IMR-90 (cell line): ENCODE results near the gene DNAH3. TPM values are rescaled to one million over a fixed set of nuclear protein-coding genes. Genes with fewer than 3 reads are reported as not detected.

ENCODE experiments used
- ATAC-seq: fragments of 200-7000 bp; cut with Tn5 transposase; 2 replicates; pipeline ENCODE4 v1.9.1; 2020; ENCODE audit warnings: low read depth, mild to moderate bottlenecking, moderate library complexity
- BruUV-seq: library from RNA; stranded (reverse); fragments of 400-500 nt; replicated peaks from 2 replicates; lab custom pipeline; 2021; lab: Mats Ljungman, UMichigan
- CTCF ChIA-PET: fragments of 300-600 bp; formaldehyde crosslinking; extraction: SDS; loops from one replicate; lab custom pipeline; 2021; ENCODE audit warnings: antibody characterized with exemption; lab: Yijun Ruan, JAX
- POLR2A ChIA-PET: fragments of 300-600 bp; sonication (Branson Sonifier 250); formaldehyde crosslinking; loops from one replicate; lab custom pipeline; 2022; ENCODE audit warnings: antibody characterized with exemption; ENCODE audit not compliant: unreplicated experiment; lab: Charles Lee
- DNase-seq: peaks from one replicate; pipeline ENCODE4 v3.0.0; 2013
- H2AFZ ChIP-seq: replicated peaks from 2 replicates; pipeline ENCODE3; 2013; ENCODE audit warnings: low read length, mild to moderate bottlenecking; ENCODE audit not compliant: poor library complexity
- H2AK5ac ChIP-seq: 2 replicates; pipeline ENCODE4 v1.6.1; 2013; ENCODE audit warnings: low read depth, low read length, inconsistent platforms
- H2AK9ac ChIP-seq: replicated peaks from 2 replicates; pipeline ENCODE3; 2013; ENCODE audit warnings: mild to moderate bottlenecking, low read depth, low read length, moderate library complexity; ENCODE audit not compliant: poor library complexity
- H2BK120ac ChIP-seq: 2 replicates; pipeline ENCODE4 v1.6.1; 2013; ENCODE audit warnings: low read depth, low read length, inconsistent platforms
- H2BK15ac ChIP-seq: 3 replicates; pipeline ENCODE4 v1.6.1; 2013; ENCODE audit warnings: low read depth, low read length, inconsistent platforms
- H2BK20ac ChIP-seq: 2 replicates; pipeline ENCODE4 v1.6.1; 2013; ENCODE audit warnings: low read depth, mild to moderate bottlenecking, inconsistent platforms, low read length, moderate library complexity
- H2BK5ac ChIP-seq: 2 replicates; pipeline ENCODE4 v1.6.1; 2013; ENCODE audit warnings: mild to moderate bottlenecking, low read depth, low read length, inconsistent platforms; ENCODE audit not compliant: poor library complexity, severe bottlenecking
- H3K14ac ChIP-seq: replicated peaks from 2 replicates; pipeline ENCODE4 v1.6.1; 2013; ENCODE audit warnings: low read depth, low read length, inconsistent platforms
- H3K18ac ChIP-seq: 2 replicates; pipeline ENCODE4 v1.6.1; 2013; ENCODE audit warnings: low read depth, low read length, control low read depth
- H3K23ac ChIP-seq: 2 replicates; pipeline ENCODE4 v1.6.1; 2013; ENCODE audit warnings: low read depth, low read length, inconsistent platforms
- H3K27ac ChIP-seq: 2 replicates; pipeline ENCODE4 v1.5.1; 2013; ENCODE audit warnings: mild to moderate bottlenecking, control low read depth, low read length; ENCODE audit not compliant: insufficient read depth
- H3K27me3 ChIP-seq: 2 replicates; pipeline ENCODE4 v1.6.1; 2013; ENCODE audit warnings: low read length; ENCODE audit not compliant: control insufficient read depth, insufficient read depth
- H3K36me3 ChIP-seq: 2 replicates; pipeline ENCODE4 v1.6.1; 2013; ENCODE audit warnings: low read length, mixed read lengths; ENCODE audit not compliant: control insufficient read depth, insufficient read depth
- H3K4ac ChIP-seq: 2 replicates; pipeline ENCODE4 v1.6.1; 2013; ENCODE audit warnings: low read depth, low read length, inconsistent platforms
- H3K4me1 ChIP-seq: 2 replicates; pipeline ENCODE4 v1.6.1; 2013; ENCODE audit warnings: low read length, mixed read lengths; ENCODE audit not compliant: control insufficient read depth, insufficient read depth
- H3K4me2 ChIP-seq: 2 replicates; pipeline ENCODE4 v1.6.1; 2013; ENCODE audit warnings: low read depth, mild to moderate bottlenecking, control low read depth, low read length, moderate library complexity
- H3K4me3 ChIP-seq: 2 replicates; pipeline ENCODE4 v1.5.1; 2013; ENCODE audit warnings: low read depth, mild to moderate bottlenecking, control low read depth, low read length, moderate library complexity; ENCODE audit not compliant: insufficient read depth
- H3K56ac ChIP-seq: 2 replicates; pipeline ENCODE4 v1.6.1; 2013; ENCODE audit warnings: low read length, inconsistent platforms; ENCODE audit not compliant: insufficient read depth; ENCODE audit errors: extremely low read depth
- H3K79me1 ChIP-seq, 2 experiments: 2 replicates each; pipeline ENCODE4 v1.6.1; 2013; ENCODE audit warnings: low read length in 2 of 2, inconsistent platforms in 1 of 2, low read depth in 1 of 2
- H3K9ac ChIP-seq: 2 replicates; pipeline ENCODE4 v1.6.1; 2013; ENCODE audit warnings: low read depth, low read length, control low read depth
- H3K9me1 ChIP-seq: 2 replicates; pipeline ENCODE4 v1.6.1; 2013; ENCODE audit warnings: low read length, inconsistent platforms; ENCODE audit not compliant: insufficient read depth
- H3K9me3 ChIP-seq: 2 replicates; pipeline ENCODE4 v1.6.1; 2013; ENCODE audit warnings: low read length; ENCODE audit not compliant: control insufficient read depth, insufficient read depth
- H4K20me1 ChIP-seq: 2 replicates; pipeline ENCODE4 v1.6.1; 2013; ENCODE audit warnings: low read length, inconsistent platforms; ENCODE audit not compliant: insufficient read depth
- H4K5ac ChIP-seq: 2 replicates; pipeline ENCODE4 v1.6.1; 2013; ENCODE audit warnings: mild to moderate bottlenecking, low read depth, low read length, control low read depth
- H4K8ac ChIP-seq, 2 experiments: 2 replicates each; pipeline ENCODE4 v1.6.1; 2013; ENCODE audit warnings: low read depth in 2 of 2, low read length in 2 of 2, control low read depth in 1 of 2, inconsistent platforms in 1 of 2
- H4K91ac ChIP-seq: 2 replicates; pipeline ENCODE4 v1.6.1; 2013; ENCODE audit warnings: low read depth, low read length, inconsistent platforms; ENCODE audit not compliant: insufficient read depth
- BHLHE40 ChIP-seq: fragments of 150-350 bp; IDR thresholded peaks from 2 replicates; pipeline ENCODE4 v1.6.1; 2016; ENCODE audit warnings: mild to moderate bottlenecking, low read depth, low read length
- CEBPB ChIP-seq: IDR thresholded peaks from 2 replicates; pipeline ENCODE4 v1.6.1; 2012; ENCODE audit warnings: low read depth, low read length, improper control_type of control experiment
- CHD1 ChIP-seq: IDR thresholded peaks from 2 replicates; pipeline ENCODE4 v1.6.1; 2012; ENCODE audit warnings: low read depth, low read length, improper control_type of control experiment
- FOS ChIP-seq: fragments of 150-350 bp; IDR thresholded peaks from 2 replicates; pipeline ENCODE4 v1.6.1; 2016; ENCODE audit warnings: low read depth, low read length
- MAFK ChIP-seq: IDR thresholded peaks from 2 replicates; pipeline ENCODE4 v1.6.1; 2012; ENCODE audit warnings: low read depth, low read length, improper control_type of control experiment
- MAZ ChIP-seq: IDR thresholded peaks from 2 replicates; pipeline ENCODE4 v1.6.1; 2012; ENCODE audit warnings: low read depth, mild to moderate bottlenecking, low read length, improper control_type of control experiment, moderate library complexity, borderline replicate concordance
- MXI1 ChIP-seq: IDR thresholded peaks from 2 replicates; pipeline ENCODE4 v1.6.1; 2012; ENCODE audit warnings: low read depth, mild to moderate bottlenecking, low read length, moderate library complexity, borderline replicate concordance
- NFE2L2 ChIP-seq: fragments of 150-350 bp; IDR thresholded peaks from 2 replicates; pipeline ENCODE4 v1.6.1; 2016; ENCODE audit warnings: low read depth, mild to moderate bottlenecking, low read length
- POLR2A ChIP-seq: IDR thresholded peaks from 2 replicates; pipeline ENCODE4 v1.6.1; 2012; ENCODE audit warnings: mild to moderate bottlenecking, low read depth, low read length
- RAD21 ChIP-seq: IDR thresholded peaks from 2 replicates; pipeline ENCODE4 v1.6.1; 2012; ENCODE audit warnings: low read length, improper control_type of control experiment
- RCOR1 ChIP-seq: IDR thresholded peaks from 2 replicates; pipeline ENCODE4 v1.6.1; 2012; ENCODE audit warnings: mild to moderate bottlenecking, low read length, improper control_type of control experiment; ENCODE audit not compliant: insufficient replicate concordance
- RFX5 ChIP-seq: IDR thresholded peaks from 2 replicates; pipeline ENCODE4 v1.8.0; 2012; ENCODE audit warnings: low read depth, mild to moderate bottlenecking, low read length, moderate library complexity
- SMC3 ChIP-seq: fragments of 150-350 bp; IDR thresholded peaks from 2 replicates; pipeline ENCODE4 v1.6.1; 2016; ENCODE audit warnings: low read depth, mild to moderate bottlenecking, antibody characterized with exemption, low read length, moderate library complexity
- WGBS, 2 experiments: methylation state at CpG; one replicate each; pipeline versions ENCODE4 v1.1.5 to v1.1.7; 2013; ENCODE audit warnings: missing lambda C conversion rate in 2 of 2; ENCODE audit not compliant: insufficient read length in 1 of 2; ENCODE audit errors: extremely low coverage in 2 of 2; 5-methylcytosine and 5-hydroxymethylcytosine counted together
- dilution Hi-C: fragments of 300-500 bp; cut with HindIII; formaldehyde crosslinking; loops from one replicate; pipeline ENCODE4 v1.14.3; 2018; ENCODE audit warnings: low sequenced_read_pairs; ENCODE audit not compliant: unreplicated experiment
- in situ Hi-C: fragments of 300-500 bp; cut with MboI; formaldehyde crosslinking; loops from 3 replicates; pipeline ENCODE4 v1.14.3; 2019; ENCODE audit warnings: low sequenced_read_pairs, inconsistent platforms, mixed read lengths
- intact Hi-C: fragments of 100-400 bp; cut with micrococcal nuclease; formaldehyde crosslinking; loops from 2 replicates; pipeline ENCODE4 v1.10.0; 2022
- polyA plus RNA-seq, 3 experiments: library from polyadenylated mRNA; depleted of rRNA; stranded (reverse); fragments of >200 nt; gene quantifications; 2 replicates each; pipeline ENCODE4 v1.2.3, GENCODE V29; 2012; ENCODE audit warnings: low replicate concordance in 1 of 3
- total RNA-seq: library from RNA; depleted of rRNA; stranded (reverse); fragments of >200 nt; gene quantifications from 2 replicates; pipeline ENCODE4 v1.2.3, GENCODE V29; 2012
- TF ChIP-seq, protein P1 (sequence below): conservative IDR thresholded peaks from 2 replicates; pipeline ENCODE4 v1.5.1; 2012; ENCODE audit warnings: mild to moderate bottlenecking, low read depth, low read length, improper control_type of control experiment
- TF ChIP-seq, protein P2 (sequence below): fragments of 150-350 bp; IDR thresholded peaks from 2 replicates; pipeline ENCODE4 v1.6.1; 2016; ENCODE audit warnings: low read depth, mild to moderate bottlenecking, low read length, moderate library complexity, borderline replicate concordance
- TF ChIP-seq, protein P3 (sequence below): fragments of 150-350 bp; IDR thresholded peaks from 2 replicates; pipeline ENCODE4 v1.6.1; 2017; ENCODE audit warnings: mild to moderate bottlenecking, antibody characterized with exemption, low read length, low read depth

The DNAH3 gene
- total and polyA plus RNA-seq, 2 of the 4 experiments (the other 2 are of a cell fraction), result not detected

DNA sequence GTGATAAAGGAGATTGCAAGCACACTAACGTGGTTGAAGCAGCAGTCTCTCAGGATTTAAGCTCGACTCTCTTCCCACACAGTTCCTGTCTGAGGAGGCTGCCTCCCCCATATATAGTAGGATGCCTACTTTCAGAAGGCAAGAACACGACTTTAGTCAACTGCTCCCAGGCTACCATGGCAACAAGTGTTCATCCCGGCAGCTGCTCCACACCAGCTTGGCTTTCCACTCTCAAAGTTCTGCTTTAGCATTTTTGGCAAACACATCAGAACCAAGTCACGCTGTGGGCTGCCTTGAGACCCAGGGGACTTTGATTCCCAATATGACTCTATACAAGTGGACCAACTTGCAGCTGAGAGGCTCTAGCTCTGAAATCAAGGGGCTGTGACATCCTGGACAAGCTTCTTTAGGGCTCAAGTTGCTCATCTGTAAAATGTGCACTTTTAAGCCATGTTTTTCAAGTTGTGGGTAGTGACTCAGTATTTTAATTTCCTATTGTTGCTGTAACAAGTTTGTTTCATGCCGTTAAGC, 44.2 kb upstream of the DNAH3 start:
- TF ChIP-seq CHD1, result no peak
- TF ChIP-seq RFX5, result no peak
- no peak for TF ChIP-seq POLR2A
- TF ChIP-seq, protein P1, sequence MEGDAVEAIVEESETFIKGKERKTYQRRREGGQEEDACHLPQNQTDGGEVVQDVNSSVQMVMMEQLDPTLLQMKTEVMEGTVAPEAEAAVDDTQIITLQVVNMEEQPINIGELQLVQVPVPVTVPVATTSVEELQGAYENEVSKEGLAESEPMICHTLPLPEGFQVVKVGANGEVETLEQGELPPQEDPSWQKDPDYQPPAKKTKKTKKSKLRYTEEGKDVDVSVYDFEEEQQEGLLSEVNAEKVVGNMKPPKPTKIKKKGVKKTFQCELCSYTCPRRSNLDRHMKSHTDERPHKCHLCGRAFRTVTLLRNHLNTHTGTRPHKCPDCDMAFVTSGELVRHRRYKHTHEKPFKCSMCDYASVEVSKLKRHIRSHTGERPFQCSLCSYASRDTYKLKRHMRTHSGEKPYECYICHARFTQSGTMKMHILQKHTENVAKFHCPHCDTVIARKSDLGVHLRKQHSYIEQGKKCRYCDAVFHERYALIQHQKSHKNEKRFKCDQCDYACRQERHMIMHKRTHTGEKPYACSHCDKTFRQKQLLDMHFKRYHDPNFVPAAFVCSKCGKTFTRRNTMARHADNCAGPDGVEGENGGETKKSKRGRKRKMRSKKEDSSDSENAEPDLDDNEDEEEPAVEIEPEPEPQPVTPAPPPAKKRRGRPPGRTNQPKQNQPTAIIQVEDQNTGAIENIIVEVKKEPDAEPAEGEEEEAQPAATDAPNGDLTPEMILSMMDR, result no peak
- no peak for TF ChIP-seq BHLHE40
- TF ChIP-seq SMC3, result no peak
- TF ChIP-seq MAFK, result no peak
- TF ChIP-seq, protein P2, sequence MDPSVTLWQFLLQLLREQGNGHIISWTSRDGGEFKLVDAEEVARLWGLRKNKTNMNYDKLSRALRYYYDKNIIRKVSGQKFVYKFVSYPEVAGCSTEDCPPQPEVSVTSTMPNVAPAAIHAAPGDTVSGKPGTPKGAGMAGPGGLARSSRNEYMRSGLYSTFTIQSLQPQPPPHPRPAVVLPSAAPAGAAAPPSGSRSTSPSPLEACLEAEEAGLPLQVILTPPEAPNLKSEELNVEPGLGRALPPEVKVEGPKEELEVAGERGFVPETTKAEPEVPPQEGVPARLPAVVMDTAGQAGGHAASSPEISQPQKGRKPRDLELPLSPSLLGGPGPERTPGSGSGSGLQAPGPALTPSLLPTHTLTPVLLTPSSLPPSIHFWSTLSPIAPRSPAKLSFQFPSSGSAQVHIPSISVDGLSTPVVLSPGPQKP, result no peak
- TF ChIP-seq, protein P3, sequence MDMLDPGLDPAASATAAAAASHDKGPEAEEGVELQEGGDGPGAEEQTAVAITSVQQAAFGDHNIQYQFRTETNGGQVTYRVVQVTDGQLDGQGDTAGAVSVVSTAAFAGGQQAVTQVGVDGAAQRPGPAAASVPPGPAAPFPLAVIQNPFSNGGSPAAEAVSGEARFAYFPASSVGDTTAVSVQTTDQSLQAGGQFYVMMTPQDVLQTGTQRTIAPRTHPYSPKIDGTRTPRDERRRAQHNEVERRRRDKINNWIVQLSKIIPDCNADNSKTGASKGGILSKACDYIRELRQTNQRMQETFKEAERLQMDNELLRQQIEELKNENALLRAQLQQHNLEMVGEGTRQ, result no peak
- no peak for TF ChIP-seq NFE2L2
- no peak for TF ChIP-seq MXI1
- TF ChIP-seq RAD21, result no peak
- no peak for TF ChIP-seq CEBPB
- TF ChIP-seq MAZ, result no peak
- no peak for TF ChIP-seq RCOR1
- no peak for TF ChIP-seq FOS
- H3K56ac ChIP-seq, result no peak overlapping the region
- in situ Hi-C loops, result no loop called here

More for the DNA sequence above, 44.2 kb upstream of the DNAH3 start:
- no peak overlapping the region for H2BK5ac ChIP-seq
- H3K4me3 ChIP-seq, result no peak overlapping the region
- WGBS, 2 experiments, result 17% methylated on average over 1 of the region's 6 CpGs; no CpG with 5 or more reads in 1 of the 2 experiments
- no peak for DNase-seq
- H4K91ac ChIP-seq, result no peak overlapping the region
- POLR2A ChIA-PET, result no interaction called here
- H3K4ac ChIP-seq, result no peak overlapping the region
- CTCF ChIA-PET, result interaction anchor here (0.9 kb wide), 1 partner anchor 106 kb away, joined by 3 read pairs; no protein-coding TSS in a partner anchor
- H4K8ac ChIP-seq, result no peak overlapping the region
- no peak overlapping the region for H2BK120ac ChIP-seq
- no peak overlapping the region for H3K23ac ChIP-seq
- H3K9ac ChIP-seq, result no peak overlapping the region
- H2AFZ ChIP-seq, result no peak overlapping the region
- H4K20me1 ChIP-seq, result no peaks in the 10 kb centered on the region
- H3K4me2 ChIP-seq, result no peak overlapping the region
- no peak overlapping the region for H2AK9ac ChIP-seq
- H3K18ac ChIP-seq, result no peak overlapping the region
- no peaks in the 10 kb centered on the region for H3K79me1 ChIP-seq
- H3K36me3 ChIP-seq, result no peaks in the 10 kb centered on the region
- H2AK5ac ChIP-seq, result no peak overlapping the region
- BruUV-seq, result no TSS peak
- H3K27me3 ChIP-seq, result peaks cover 19% of the 10 kb centered on the region
- intact Hi-C loops, result no loop called here
- no peak overlapping the region for H3K27ac ChIP-seq
- H4K5ac ChIP-seq, result no peak overlapping the region
- no peak for ATAC-seq
- H3K9me3 ChIP-seq, result 0 out of 2 replicates have a peak, but pooled peaks cover 4% of the 10 kb centered on the region
- no peak overlapping the region for H3K14ac ChIP-seq
- no peak overlapping the region for H2BK15ac ChIP-seq
- no peak overlapping the region for H2BK20ac ChIP-seq
- H3K9me1 ChIP-seq, result no peaks in the 10 kb centered on the region
- no peaks in the 10 kb centered on the region for H3K4me1 ChIP-seq
- dilution Hi-C loops, result no loop called here
